Measurements from ENCODE around the gene PRKAR1B. TPM values are rescaled to one million over a fixed set of nuclear protein-coding genes. Genes with fewer than 3 reads are reported as not detected.

The PRKAR1B gene
- total and polyA plus RNA-seq, 10 of the 15 experiments (the other 5 are each of a cell fraction or from before 2014, with no cell fraction given), result 1.4 to 45.6 (median 19.3) TPM

DNA sequence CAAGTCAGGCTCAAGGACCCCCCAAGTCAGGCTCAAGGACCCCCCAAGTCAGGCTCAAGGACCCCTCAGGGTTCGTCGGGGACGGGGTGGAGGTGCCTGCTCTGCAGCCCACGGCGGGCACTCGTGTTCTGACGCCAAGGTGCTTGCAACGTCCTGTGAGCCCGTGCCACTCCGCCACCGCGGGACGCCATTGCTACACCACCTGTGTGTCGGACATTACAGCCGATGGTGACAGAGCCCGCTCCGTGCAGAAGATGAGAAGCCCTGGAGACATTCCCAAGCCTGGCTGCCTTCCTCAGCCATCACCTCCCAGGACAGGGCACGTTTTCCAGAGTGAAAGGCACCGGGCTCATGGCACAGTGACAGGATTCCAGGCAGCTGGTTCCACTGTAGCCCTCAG, 98.3 kb downstream of the PRKAR1B start (continued):
- TF ChIP-seq, protein P1, sequence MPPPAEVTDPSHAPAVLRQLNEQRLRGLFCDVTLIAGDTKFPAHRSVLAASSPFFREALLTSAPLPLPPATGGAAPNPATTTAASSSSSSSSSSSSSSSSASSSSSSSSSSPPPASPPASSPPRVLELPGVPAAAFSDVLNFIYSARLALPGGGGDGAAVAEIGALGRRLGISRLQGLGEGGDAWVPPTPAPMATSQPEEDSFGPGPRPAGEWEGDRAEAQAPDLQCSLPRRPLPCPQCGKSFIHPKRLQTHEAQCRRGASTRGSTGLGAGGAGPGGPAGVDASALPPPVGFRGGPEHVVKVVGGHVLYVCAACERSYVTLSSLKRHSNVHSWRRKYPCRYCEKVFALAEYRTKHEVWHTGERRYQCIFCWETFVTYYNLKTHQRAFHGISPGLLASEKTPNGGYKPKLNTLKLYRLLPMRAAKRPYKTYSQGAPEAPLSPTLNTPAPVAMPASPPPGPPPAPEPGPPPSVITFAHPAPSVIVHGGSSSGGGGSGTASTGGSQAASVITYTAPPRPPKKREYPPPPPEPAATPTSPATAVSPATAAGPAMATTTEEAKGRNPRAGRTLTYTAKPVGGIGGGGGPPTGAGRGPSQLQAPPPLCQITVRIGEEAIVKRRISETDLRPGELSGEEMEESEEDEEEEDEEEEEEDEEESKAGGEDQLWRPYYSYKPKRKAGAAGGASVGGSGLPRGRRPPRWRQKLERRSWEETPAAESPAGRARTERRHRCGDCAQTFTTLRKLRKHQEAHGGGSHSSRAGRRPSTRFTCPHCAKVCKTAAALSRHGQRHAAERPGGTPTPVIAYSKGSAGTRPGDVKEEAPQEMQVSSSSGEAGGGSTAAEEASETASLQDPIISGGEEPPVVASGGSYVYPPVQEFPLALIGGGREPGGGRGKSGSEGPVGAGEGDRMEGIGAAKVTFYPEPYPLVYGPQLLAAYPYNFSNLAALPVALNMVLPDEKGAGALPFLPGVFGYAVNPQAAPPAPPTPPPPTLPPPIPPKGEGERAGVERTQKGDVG (CRISPR knock-in tag; IDR thresholded peaks at IDR 0.05), result no peak
- TF ChIP-seq PAX5 (IDR thresholded peaks at IDR 0.05; ENCODE audit: borderline replicate concordance, low read depth, low read length), result no peak
- TF ChIP-seq TBL1XR1 (IDR thresholded peaks at IDR 0.05; ENCODE audit: low read depth, low read length), result no peak
- TF ChIP-seq CBX3 (IDR thresholded peaks at IDR 0.05; ENCODE audit: borderline replicate concordance, low read depth), result no peak
- TF ChIP-seq HCFC1 (IDR thresholded peaks at IDR 0.05; ENCODE audit: low read length), result no peak

DNA sequence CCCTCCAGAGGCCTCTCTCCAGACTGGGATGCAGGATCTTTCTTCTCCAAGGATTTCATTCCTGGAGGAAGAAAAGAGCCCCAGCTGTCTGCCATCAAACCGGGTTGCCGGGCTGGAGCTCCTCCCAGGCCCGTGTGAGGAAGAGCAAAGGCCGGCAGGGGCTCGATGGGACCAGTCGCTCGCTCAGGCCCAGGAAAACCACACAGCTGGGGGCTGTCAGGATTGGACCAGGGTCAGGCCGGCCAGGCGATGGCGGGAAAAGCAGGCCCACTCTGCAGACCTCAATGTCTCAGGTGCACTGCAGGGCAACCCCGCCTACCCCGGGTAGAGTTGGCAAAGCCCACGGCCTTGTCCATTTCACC, 98.7 kb downstream of the PRKAR1B start:
- Histone ChIP-seq H3K27me3 (replicated peaks in 1 of 2; ENCODE audit: control insufficient read depth in 2 of 2, insufficient read depth in 2 of 2, low read length in 1 of 2) (no peaks in the 10 kb centered on the region), H3K4me2 (ENCODE audit: control insufficient read depth, insufficient read depth) (no peak overlapping the region), H4K20me1 (ENCODE audit: control insufficient read depth, insufficient read depth) (no peaks in the 10 kb centered on the region), H3K9me3 (replicated peaks; ENCODE audit: control insufficient read depth, insufficient read depth, low read length) (peaks cover 1% of the 10 kb centered on the region; the same call in 2 of the 3 replicates), H3K9ac (ENCODE audit: control insufficient read depth, insufficient read depth, low read length) (no peak overlapping the region), H3K4me1 (ENCODE audit: control insufficient read depth, insufficient read depth, low read length) (no peaks in the 10 kb centered on the region), H3K27ac (ENCODE audit: control insufficient read depth, insufficient read depth) (no peak overlapping the region), H3K36me3 (ENCODE audit: control insufficient read depth in 2 of 2, insufficient read depth in 2 of 2, low read length in 1 of 2) (no peaks in the 10 kb centered on the region; a peak in 2 of 4 replicates), H3K4me3 (no peak overlapping the region), H3K79me2 (ENCODE audit: control insufficient read depth, insufficient read depth, low read length) (no peaks in the 10 kb centered on the region), H2AFZ (ENCODE audit: control insufficient read depth, low read depth, low read length) (no peak overlapping the region)
- intact Hi-C loops (cut with micrococcal nuclease; ENCODE audit: unreplicated experiment), result no loop called here
- 98% methylated on average over 13 of the region's 13 CpGs for WGBS (ENCODE audit: insufficient coverage, insufficient replicate concordance, low lambda C conversion rate, missing lambda C conversion rate)
- ATAC-seq (no peak), FAIRE-seq (no peak), DNase-seq (ENCODE audit: low read depth, low spot score) (no peak)
- ChIA-PET RAD21 (ENCODE audit: unreplicated experiment) (no interaction called here), SMC1A (ENCODE audit: uncharacterized antibody, unreplicated experiment) (no interaction called here), CTCF (no interaction called here), POLR2A (no interaction called here)
- in situ Hi-C loops (cut with MboI), result no loop called here
- BruUV-seq (replicated peaks), result no TSS peak
- TF ChIP-seq CHD2 (IDR thresholded peaks at IDR 0.05; ENCODE audit: borderline replicate concordance, low read depth, low read length), result no peak
- TF ChIP-seq, protein P2, sequence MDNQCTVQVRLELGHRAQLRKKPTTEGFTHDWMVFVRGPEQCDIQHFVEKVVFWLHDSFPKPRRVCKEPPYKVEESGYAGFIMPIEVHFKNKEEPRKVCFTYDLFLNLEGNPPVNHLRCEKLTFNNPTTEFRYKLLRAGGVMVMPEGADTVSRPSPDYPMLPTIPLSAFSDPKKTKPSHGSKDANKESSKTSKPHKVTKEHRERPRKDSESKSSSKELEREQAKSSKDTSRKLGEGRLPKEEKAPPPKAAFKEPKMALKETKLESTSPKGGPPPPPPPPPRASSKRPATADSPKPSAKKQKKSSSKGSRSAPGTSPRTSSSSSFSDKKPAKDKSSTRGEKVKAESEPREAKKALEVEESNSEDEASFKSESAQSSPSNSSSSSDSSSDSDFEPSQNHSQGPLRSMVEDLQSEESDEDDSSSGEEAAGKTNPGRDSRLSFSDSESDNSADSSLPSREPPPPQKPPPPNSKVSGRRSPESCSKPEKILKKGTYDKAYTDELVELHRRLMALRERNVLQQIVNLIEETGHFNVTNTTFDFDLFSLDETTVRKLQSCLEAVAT (IDR thresholded peaks at IDR 0.05), result no peak
- no peak for TF ChIP-seq SRF (IDR thresholded peaks at IDR 0.05; ENCODE audit: low read depth in 2 of 2, low read length in 2 of 2)
- TF ChIP-seq ZNF384 (IDR thresholded peaks at IDR 0.05; ENCODE audit: borderline replicate concordance, low read depth, low read length), result no peak
- TF ChIP-seq NR2C2 (IDR thresholded peaks at IDR 0.05; ENCODE audit: borderline replicate concordance, control insufficient read depth, insufficient read length, low read depth), result no peak
- no peak for TF ChIP-seq SUZ12 (IDR thresholded peaks at IDR 0.05; ENCODE audit: unreplicated experiment)
- TF ChIP-seq SREBF2 (IDR thresholded peaks at IDR 0.05; ENCODE audit: low read length), result no peak
- no peak for TF ChIP-seq HDAC6 (IDR thresholded peaks at IDR 0.05; ENCODE audit: unreplicated experiment)
- TF ChIP-seq SMARCA5 (IDR thresholded peaks at IDR 0.05), result no peak
- TF ChIP-seq ZNF24 (IDR thresholded peaks at IDR 0.05), result no peak
- TF ChIP-seq TCF7 (IDR thresholded peaks at IDR 0.05; ENCODE audit: borderline replicate concordance), result no peak
- TF ChIP-seq, protein P1 (CRISPR knock-in tag; IDR thresholded peaks at IDR 0.05), result no peak
- no peak for TF ChIP-seq TAF1 (IDR thresholded peaks at IDR 0.05; ENCODE audit: borderline replicate concordance, low read depth, low read length)

Data from GM12878 (cell line).